HuH-7.5 (cell line): ENCODE results near the gene EPHA6.

Experiments used
- DNase-seq: peaks from one replicate; pipeline ENCODE4 v3.0.0; 2011; ENCODE audit warnings: low spot score

EPHA6 gene

DNA sequence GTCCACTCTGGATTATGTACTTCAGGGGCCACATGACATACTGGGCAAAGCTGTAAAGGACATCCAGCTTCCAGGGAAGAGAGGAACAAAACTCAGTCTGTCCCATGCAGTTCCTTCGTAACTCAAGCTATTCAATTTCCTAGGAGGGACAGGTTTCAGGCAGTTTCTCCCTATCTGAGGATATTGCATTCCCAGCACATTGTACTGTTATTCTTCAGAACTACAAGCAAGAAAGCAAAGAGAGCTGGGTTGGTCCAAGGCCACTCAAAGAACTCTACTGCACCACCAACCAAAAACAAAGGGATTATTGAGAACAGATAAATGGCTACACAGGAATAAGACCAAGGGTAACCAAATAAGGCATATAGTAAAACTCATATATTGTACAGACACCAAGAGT is 832.5 kb downstream of the EPHA6 start:
- DNase-seq: no peak

- DNase-seq: no peak
Measured at GRCh38 chr3:97647441-97647982, 833.1 kb downstream of the EPHA6 start.

- no peak for DNase-seq
Measured at GRCh38 chr3:97655971-97656370, 841.6 kb downstream of the EPHA6 start.

DNA sequence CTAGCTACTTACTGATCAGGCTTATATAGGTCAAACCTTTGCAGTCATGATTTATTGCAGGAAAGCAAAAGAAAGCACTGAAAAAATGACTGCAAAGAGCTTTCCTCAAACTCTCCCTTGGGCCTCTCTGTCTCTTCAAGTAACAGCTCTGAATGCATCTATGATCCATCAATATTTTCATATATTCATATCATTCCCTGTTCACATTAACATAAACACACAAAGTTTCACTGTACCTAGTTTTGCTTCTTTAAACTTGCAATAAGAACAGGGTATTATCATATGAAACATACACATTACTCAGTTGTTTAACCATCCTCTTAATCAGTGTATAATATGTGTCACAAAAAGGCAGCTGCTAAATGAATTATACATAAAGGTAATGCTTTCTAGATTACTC is 842.2 kb downstream of the EPHA6 start:
- no peak for DNase-seq

DNA sequence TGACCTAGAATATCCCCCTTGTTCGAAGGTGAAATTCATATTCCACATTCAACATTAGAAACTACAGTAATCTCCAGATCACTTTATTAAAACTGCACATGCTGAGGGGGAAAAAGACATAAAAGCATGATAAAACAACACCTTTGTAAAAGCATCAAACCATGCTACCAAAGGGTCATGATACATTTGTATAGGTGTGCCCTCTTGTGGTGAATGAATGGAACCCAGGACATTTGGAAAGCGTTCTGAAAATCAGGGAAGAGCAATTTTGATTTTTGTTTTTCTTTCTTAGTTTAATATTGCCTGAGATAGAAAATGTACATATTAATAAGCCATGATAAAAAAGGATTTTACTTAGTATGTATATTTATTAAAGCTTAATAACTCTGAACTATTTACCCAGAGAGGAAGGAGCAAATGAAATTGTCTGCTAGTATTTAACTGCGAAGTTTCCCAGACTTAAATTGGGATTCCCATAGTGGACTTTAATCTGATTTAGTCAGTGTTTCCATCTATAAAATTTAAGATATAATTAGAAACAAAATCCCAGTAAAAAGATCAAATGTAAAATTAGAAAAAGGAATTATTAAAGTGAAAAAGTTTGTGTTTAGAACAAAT is 844.4 kb downstream of the EPHA6 start:
- no peak for DNase-seq

- no peak for DNase-seq
Measured at GRCh38 chr3:97662264-97662663, 847.9 kb downstream of the EPHA6 start.

GRCh38 chr3:97662762-97663161 is 848.4 kb downstream of the EPHA6 start:
- DNase-seq: no peak

- no peak for DNase-seq
Measured at GRCh38 chr3:97665896-97666295, 851.5 kb downstream of the EPHA6 start.

- DNase-seq: no peak
Measured at GRCh38 chr3:97670952-97671351, 856.6 kb downstream of the EPHA6 start.

DNA sequence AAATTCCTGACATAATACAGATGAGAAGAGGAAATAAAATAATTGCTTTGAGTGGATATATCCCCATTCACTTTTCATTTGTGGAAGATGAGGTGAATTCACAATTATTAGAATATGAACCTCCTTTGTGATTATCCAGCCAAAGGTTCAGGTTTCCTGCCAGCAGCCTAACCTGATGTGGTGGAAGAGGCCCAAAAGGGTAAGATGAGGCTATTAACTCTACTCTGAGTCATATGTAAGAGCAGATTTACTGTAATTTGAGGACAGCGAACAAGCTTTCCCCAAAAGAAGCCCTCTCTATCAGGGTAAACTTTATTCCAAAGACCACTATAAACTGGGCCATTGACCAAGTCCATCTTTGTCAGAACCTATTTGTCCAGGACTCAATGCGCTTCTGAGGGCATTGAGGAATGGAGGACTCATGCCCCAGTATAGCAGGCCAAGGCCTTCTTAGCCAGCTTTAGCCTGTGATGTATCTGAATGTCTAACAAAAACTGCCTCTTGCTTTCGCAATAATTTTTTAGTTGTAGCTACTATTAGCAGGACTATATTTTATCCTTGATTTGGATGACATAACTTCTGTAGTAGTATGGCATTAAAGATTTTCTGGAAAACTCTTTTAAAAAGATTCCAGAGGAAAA is 859.1 kb downstream of the EPHA6 start:
- no peak for DNase-seq

- no peak for DNase-seq
Measured at GRCh38 chr3:97674461-97674860, 860.1 kb downstream of the EPHA6 start.

- no peak for DNase-seq
Measured at GRCh38 chr3:97680210-97680609, 865.8 kb downstream of the EPHA6 start.

DNA sequence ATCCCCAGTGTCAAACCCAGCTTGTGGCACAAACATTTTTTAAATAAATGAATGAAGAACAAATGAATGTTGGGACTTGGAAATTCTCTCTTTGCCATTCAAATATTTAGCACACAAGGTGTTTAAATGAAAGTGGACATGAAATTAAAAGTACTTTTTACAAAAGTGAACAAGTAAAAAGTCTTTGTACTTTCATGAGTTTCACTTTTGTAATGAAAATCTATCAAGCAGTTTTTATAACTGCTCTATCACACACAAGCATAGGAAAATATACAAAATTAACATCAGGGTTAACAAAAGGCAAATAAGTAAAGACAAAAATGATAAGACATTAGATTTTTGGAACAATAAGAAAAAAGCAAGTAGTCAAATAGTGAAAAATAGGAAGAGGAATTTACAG is 866.3 kb downstream of the EPHA6 start:
- DNase-seq: no peak

DNA sequence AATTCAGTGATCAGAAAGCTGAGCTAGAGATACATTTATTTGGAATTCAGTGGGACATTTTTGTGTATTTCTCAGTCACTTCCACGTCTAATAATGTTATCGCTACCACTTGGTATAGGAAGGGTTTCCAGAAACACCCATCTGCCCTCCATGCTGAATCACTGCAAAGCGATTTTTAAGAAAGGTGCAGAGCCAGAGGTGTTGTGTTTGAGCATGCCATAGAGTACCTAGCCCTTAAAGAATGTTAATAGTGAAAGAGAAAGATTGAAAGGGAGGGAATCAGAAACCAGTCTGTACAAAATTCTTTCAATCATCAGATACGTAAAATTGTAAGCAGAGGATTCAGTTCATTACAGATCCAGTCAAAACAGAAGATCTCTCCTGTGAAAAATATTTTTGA is 870.1 kb downstream of the EPHA6 start:
- no peak for DNase-seq

DNA sequence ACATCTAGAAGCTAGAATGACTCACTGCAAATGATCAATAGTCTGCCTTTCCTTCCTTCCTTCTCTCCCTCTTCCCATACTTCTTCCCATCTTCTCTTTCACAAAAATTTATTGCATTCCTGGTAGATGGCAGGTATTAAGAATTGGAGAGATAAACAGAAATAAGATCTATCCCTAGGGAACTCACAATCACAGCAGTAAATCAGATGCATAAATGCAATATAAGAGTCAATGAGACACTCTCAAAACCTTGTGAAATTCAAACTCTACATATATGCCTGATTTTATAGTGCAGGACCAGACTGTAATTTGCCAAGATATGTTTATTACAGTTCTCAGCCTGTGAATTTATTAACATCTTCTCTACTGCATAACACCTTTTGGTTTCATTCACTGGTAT is 871.9 kb downstream of the EPHA6 start:
- DNase-seq: no peak

DNA sequence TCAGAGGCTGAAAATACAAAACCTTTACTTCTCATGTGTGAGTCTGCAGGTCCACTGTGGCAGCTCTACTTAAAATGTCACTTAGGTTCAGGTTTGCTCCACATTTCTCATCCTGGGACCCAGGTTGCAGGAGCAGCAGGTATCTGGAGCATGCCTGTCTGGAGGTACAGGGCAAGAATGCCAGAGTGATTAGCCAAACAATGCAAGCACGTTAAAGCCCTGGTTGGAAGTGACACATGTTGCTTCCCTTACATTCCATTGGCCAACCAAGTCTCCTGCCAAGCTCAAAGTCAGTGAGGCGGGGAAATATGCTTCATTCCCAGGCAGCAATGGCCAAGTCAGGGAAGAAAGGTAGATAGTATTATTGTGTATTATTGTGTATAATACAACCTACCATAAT is 873.3 kb downstream of the EPHA6 start:
- DNase-seq: no peak

DNA sequence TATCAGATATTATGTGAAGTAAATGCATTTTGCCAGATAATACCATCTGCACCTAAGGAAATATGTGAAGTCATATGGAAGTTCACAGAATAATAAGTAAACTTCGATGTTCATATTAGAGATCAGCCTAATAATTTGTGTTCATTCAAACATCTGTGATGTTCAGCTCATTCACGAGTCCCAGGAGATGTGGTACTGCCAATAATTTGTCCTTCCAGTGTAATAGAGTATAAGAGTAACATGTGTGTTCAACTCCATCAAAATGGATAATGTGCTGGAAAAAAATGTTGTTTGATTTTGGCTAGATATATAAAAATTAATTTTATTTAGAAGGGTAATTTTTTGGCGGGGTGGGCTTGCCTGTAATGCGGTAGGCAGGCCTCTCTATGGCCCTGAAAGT is 874.7 kb downstream of the EPHA6 start:
- no peak for DNase-seq

GRCh38 chr3:97689962-97690361 is 875.6 kb downstream of the EPHA6 start:
- no peak for DNase-seq

DNA sequence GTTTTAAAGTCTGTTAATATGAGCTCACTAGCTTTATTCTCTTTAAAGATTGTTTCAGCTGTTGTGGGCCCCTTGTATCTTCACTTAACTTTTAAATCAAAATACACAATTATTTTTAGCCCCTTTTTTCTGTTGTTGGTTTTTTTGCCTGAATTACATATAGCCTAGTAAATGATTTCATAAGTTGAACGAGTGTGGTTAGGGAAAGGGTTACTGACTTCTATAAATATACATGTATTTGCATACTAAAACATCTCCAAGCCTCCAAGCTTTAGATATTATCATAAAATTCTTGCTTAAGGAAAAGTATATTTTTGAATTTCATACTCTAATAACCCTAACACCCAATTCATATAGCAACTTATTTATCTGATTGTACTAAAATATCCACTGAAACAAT is 877.0 kb downstream of the EPHA6 start:
- DNase-seq: no peak

- no peak for DNase-seq
Measured at GRCh38 chr3:97692389-97692788, 878.0 kb downstream of the EPHA6 start.

GRCh38 chr3:97692831-97693230 is 878.4 kb downstream of the EPHA6 start:
- no peak for DNase-seq

DNA sequence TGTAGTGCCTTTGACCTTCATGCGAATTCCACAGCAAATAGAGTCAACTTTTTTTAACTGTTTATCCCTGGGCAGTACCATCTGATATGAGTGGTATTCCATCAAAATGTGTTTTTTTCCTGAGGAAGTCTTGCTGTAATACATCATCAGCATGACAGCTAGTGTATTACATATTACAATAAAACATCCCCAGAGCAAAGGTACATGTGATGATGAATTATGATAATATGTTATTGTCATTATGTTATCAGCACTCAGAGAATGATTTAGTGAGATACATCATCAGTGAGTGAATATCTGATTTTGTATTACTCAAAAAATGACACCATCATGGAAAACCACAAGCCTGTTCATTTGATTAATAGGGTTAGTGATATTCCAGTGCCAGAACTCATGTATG is 880.5 kb downstream of the EPHA6 start:
- no peak for DNase-seq

GRCh38 chr3:97698691-97699090 is 884.3 kb downstream of the EPHA6 start:
- DNase-seq: no peak

DNA sequence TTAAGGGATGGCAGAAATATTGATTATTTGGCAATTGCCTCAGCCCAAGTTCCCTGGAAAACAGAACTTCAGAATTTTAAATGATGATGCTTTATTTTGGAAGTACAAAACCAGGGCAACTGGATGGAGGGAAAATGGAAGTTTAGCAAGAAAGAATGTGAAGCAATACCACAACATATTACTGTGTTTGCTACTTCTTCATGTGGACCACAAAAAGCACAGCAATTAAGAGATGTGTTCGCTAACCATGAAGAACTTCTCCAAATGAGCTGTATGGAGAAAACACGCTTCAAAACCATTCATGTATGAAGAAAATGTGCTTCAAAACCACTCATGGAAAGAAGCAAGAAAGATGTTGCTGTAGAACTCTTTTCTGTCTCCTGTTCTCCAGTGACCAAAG is 885.5 kb downstream of the EPHA6 start:
- DNase-seq: no peak
